Kidney (tissue), 14 donors: ENCODE measurements around the gene TSPAN1. TPM values are rescaled to one million over a fixed set of nuclear protein-coding genes. Genes with fewer than 3 reads are reported as not detected.

Experiments
- DNase-seq, 5 donors: peaks; one replicate each; pipeline ENCODE4 v3.0.0-alpha.2; 2013 to 2020
- FAIRE-seq: peaks from 2 replicates; lab custom pipeline; 2012; peaks lifted over from hg19 to GRCh38; lab: Jason Lieb, UNC
- H3K27ac ChIP-seq, 2 donors: one replicate each; pipeline ENCODE4 v1.7.0; 2013; ENCODE audit warnings: low read depth in 2 of 2, low read length in 2 of 2, inconsistent platforms in 1 of 2
- H3K27me3 ChIP-seq: one replicate; pipeline ENCODE4 v1.7.1; 2013; ENCODE audit warnings: low read length, inconsistent platforms; ENCODE audit not compliant: control insufficient read depth, insufficient read depth
- H3K36me3 ChIP-seq, 3 donors: one replicate each; pipeline versions ENCODE4 v1.7.0 to v1.7.1; 2013; ENCODE audit warnings: low read length in 3 of 3, control low read depth in 1 of 3, inconsistent platforms in 1 of 3; ENCODE audit not compliant: insufficient read depth in 3 of 3, control insufficient read depth in 2 of 3
- H3K4me1 ChIP-seq, 3 donors: one replicate each; pipeline versions ENCODE4 v1.7.0 to v1.7.1; 2013; ENCODE audit warnings: low read length in 3 of 3, inconsistent platforms in 1 of 3, low read depth in 1 of 3; ENCODE audit not compliant: control insufficient read depth in 2 of 3, insufficient read depth in 2 of 3
- H3K4me3 ChIP-seq, 3 donors: one replicate each; pipeline versions ENCODE4 v1.7.0 to v1.8.1; 2013; ENCODE audit warnings: low read length in 3 of 3, control low read depth in 1 of 3, inconsistent platforms in 1 of 3
- H3K9ac ChIP-seq, 3 donors: one replicate each; pipeline versions ENCODE4 v1.7.0 to v1.7.1; 2013; ENCODE audit warnings: low read length in 3 of 3, control low read depth in 1 of 3, inconsistent platforms in 1 of 3
- H3K9me3 ChIP-seq, 3 donors: one replicate each; pipeline versions ENCODE4 v1.7.0 to v1.7.1; 2013; ENCODE audit warnings: low read length in 3 of 3, control low read depth in 1 of 3, inconsistent platforms in 1 of 3; ENCODE audit not compliant: control insufficient read depth in 2 of 3, insufficient read depth in 1 of 3
- CTCF ChIP-seq: IDR thresholded peaks from 3 replicates; pipeline ENCODE4 v1.5.1; 2012; ENCODE audit warnings: mild to moderate bottlenecking, moderate library complexity, borderline replicate concordance; ENCODE audit not compliant: insufficient read depth; ENCODE audit errors: extremely low read depth
- intact Hi-C: fragments of 100-400 bp; cut with DNase I; formaldehyde crosslinking; loops from one replicate; pipeline ENCODE4 v1.11.1; 2022
- polyA plus RNA-seq: library from polyadenylated mRNA; stranded (reverse); fragments of 350-450 nt; fragmentation: Illumina TruSeq; extraction: RNeasy Lipid Tissue Mini Kit (QIAGEN cat#74804); gene quantifications from one replicate; pipeline ENCODE4 v1.2.3, GENCODE V29; 2014; ENCODE audit warnings: low read depth, low replicate concordance; ENCODE audit not compliant: insufficient read depth
- total RNA-seq: library from RNA; stranded (reverse); fragmentation: NEBNext Ultra II Directional; extraction: Animal tissue kit (Norgen Biotek cat#: 25700); gene quantifications from one replicate; pipeline ENCODE4 v1.2.1, GENCODE V29; 2021
- donor health status: control.
- donor health status: control.
- donor health status: control.
- donor health status: control.
- donor health status: control.
- donor health status: DM: yes; HTN: yes; CAD: no.
- donor health status: Normal renal cell carcinoma (clear cell type).

The TSPAN1 gene
- total and polyA plus RNA-seq, 2 donors from 2014 or later: 518 to 578 TPM

- intact Hi-C loops: no loop called here
- no peak for TF ChIP-seq CTCF
- no peak overlapping the region for H3K27ac ChIP-seq
These were observed 44.3 kb upstream of the TSPAN1 start for GRCh38 chr1:46130606-46131005.

GRCh38 chr1:46131093-46131492 lies 43.8 kb upstream of the TSPAN1 start:
- H3K9me3 ChIP-seq: no peaks in the 10 kb centered on the region
- H3K36me3 ChIP-seq: no peaks in the 10 kb centered on the region
- peak overlapping the region in 2 of 3 donors; percentile 17 to 87 for H3K9ac ChIP-seq
- peaks cover 4 to 7% (median 4%) of the 10 kb centered on the region in 3 donors for H3K4me1 ChIP-seq
- H3K27me3 ChIP-seq: no peaks in the 10 kb centered on the region
- no peak for TF ChIP-seq CTCF
- DNase-seq (peak in 2 of 5 donors; percentile 37 to 66), FAIRE-seq (no peak)
- intact Hi-C loops: no loop called here
- peak overlapping the region; percentile 77 to 91 (median 86) for H3K4me3 ChIP-seq
- no peak overlapping the region for H3K27ac ChIP-seq

More at GRCh38 chr1:46130606-46131005, 44.3 kb upstream of the TSPAN1 start:
- peak in 2 of 5 donors; percentile 17 to 48 for DNase-seq
- Histone ChIP-seq H3K36me3 (no peaks in the 10 kb centered on the region), H3K4me1 (peaks cover 4 to 7% (median 4%) of the 10 kb centered on the region in 3 donors), H3K4me3 (peak overlapping the region; percentile 77 to 91 (median 86)), H3K9ac (peak overlapping the region in 2 of 3 donors; percentile 17 to 87), H3K9me3 (no peaks in the 10 kb centered on the region), H3K27me3 (no peaks in the 10 kb centered on the region)
- FAIRE-seq: no peak

- peak overlapping the region; percentile 86 to 91 (median 87) for H3K4me3 ChIP-seq
- no peak for TF ChIP-seq CTCF
- FAIRE-seq (no peak), DNase-seq (peak in 3 of 5 donors; percentile 66 to 82 (median 68))
- H3K36me3 ChIP-seq: no peaks in the 10 kb centered on the region
- H3K9me3 ChIP-seq: no peaks in the 10 kb centered on the region
- H3K27ac ChIP-seq: peak overlapping the region; percentile 93 to 97
- no peaks in the 10 kb centered on the region for H3K27me3 ChIP-seq
- intact Hi-C loops: no loop called here
- H3K4me1 ChIP-seq: peaks cover 4 to 7% (median 5%) of the 10 kb centered on the region in 3 donors
- peak overlapping the region; percentile 30 to 93 (median 87) for H3K9ac ChIP-seq
These were observed 43.0 kb upstream of the TSPAN1 start for GRCh38 chr1:46131712-46132528.
